Heart left ventricle (tissue), 16 donors: Measurements from ENCODE around the gene MRPL37. TPM values are rescaled to one million over a fixed set of nuclear protein-coding genes. Genes with fewer than 3 reads are reported as not detected.

Source experiments
- ATAC-seq, 4 donors: fragments of 200-7000 bp; cut with Tn5 transposase; one replicate each; pipeline ENCODE4 v1.9.1; 2020 to 2022; ENCODE audit warnings: moderate library complexity in 4 of 4, mild to moderate bottlenecking in 3 of 4, moderate number of reproducible peaks in 1 of 4
- DNase-seq, 5 donors: peaks; one replicate each; pipeline ENCODE4 v3.0.0-alpha.2; 2020
- H3K27ac ChIP-seq, 12 donors: fragments of 200-600 bp; sonication (generic) in 4 of 12; one replicate each; pipeline versions ENCODE4 v1.5.0 to v1.8.0; 2016 to 2022; ENCODE audit warnings: mild to moderate bottlenecking in 2 of 12
- H3K27me3 ChIP-seq, 9 donors: fragments of 200-600 bp; sonication (generic) in 2 of 9; one replicate each; pipeline versions ENCODE4 v1.5.1 to v1.8.0; 2016 to 2022; ENCODE audit warnings: mild to moderate bottlenecking in 3 of 9
- H3K36me3 ChIP-seq, 9 donors: fragments of 200-600 bp; sonication (generic) in 2 of 9; one replicate each; pipeline versions ENCODE4 v1.5.0 to v1.8.0; 2018 to 2022; ENCODE audit warnings: mild to moderate bottlenecking in 2 of 9
- H3K4me1 ChIP-seq, 12 donors: fragments of 200-600 bp; sonication (generic) in 4 of 12; one replicate each; pipeline versions ENCODE4 v1.5.0 to v1.8.0; 2016 to 2022; ENCODE audit warnings: mild to moderate bottlenecking in 3 of 12
- H3K4me3 ChIP-seq, 12 donors: fragments of 200-600 bp; sonication (generic) in 4 of 12; one replicate each; pipeline versions ENCODE4 v1.5.0 to v1.8.0; 2017 to 2022; ENCODE audit warnings: mild to moderate bottlenecking in 9 of 12, moderate library complexity in 4 of 12
- H3K9me3 ChIP-seq, 12 donors: fragments of 200-600 bp; sonication (generic) in 4 of 12; one replicate each; pipeline versions ENCODE4 v1.5.0 to v1.8.0; 2016 to 2022; ENCODE audit warnings: mild to moderate bottlenecking in 1 of 12
- CTCF ChIP-seq, 12 donors: fragments of 200-600 bp; sonication (generic) in 4 of 12; IDR thresholded peaks; one replicate each; pipeline versions ENCODE4 v1.5.0 to v1.8.0; 2018 to 2022; ENCODE audit warnings: antibody characterized with exemption in 12 of 12, mild to moderate bottlenecking in 5 of 12
- POLR2A ChIP-seq, 2 donors: fragments of 450-650 bp; IDR thresholded peaks; one replicate each; pipeline ENCODE4 v1.6.1; 2017; ENCODE audit warnings: antibody characterized with exemption in 2 of 2, mild to moderate bottlenecking in 2 of 2, moderate library complexity in 2 of 2
- WGBS, 4 donors: extraction: QIAGEN DNeasy Blood & Tissue Kit in 2 of 4; methylation state at CpG; one replicate each; pipeline versions ENCODE4 v1.1.5 to v1.1.7; 2013 to 2018; 5-methylcytosine and 5-hydroxymethylcytosine counted together
- intact Hi-C, 10 donors: fragments of 100-400 bp; cut with DNase I; formaldehyde crosslinking; loops; one replicate each; pipeline versions ENCODE4 v1.11.1 to v1.14.2; 2022
- polyA plus RNA-seq, 2 donors: library from polyadenylated mRNA; stranded (reverse); fragments of 200-250 nt; gene quantifications; one replicate each; pipeline ENCODE4 v1.2.3, GENCODE V29; 2013
- total RNA-seq, 9 donors: library from RNA; depleted of rRNA in 2 of 9; stranded (reverse); fragments of >200 nt in 2 of 9; fragmentation: NEBNext Ultra II Directional in 3 of 9; extraction: Animal tissue kit (Norgen Biotek cat#: 25700) in 3 of 9; gene quantifications; one replicate each; pipeline versions ENCODE4 v1.1.0 to v1.2.4, GENCODE V29; 2016 to 2023
- donor health status: ischemic (EF 13 %, LVEDD 7.1; RV severe dilation, severe dysfunction).
- donor health status: healthy with polysubstance abuse.
- donor health status: DM: no; HTN: yes; CAD: no.
- donor health status: DM: no; HTN: no; CAD: no.
- donor health status: ischemic (EF 25% LVEDD 6.9; RV normal size, moderate dysfunction).
- donor health status: ischemic (EF 25% LVEDD 5.7; RV mildly dilated, moderate dysfunction).
- donor health status: healthy.
- donor health status: DM: yes; HTN: yes; CAD: no.
- donor health status: ischemic (EF 35%, LVEDD 5.7; RV mildly dilated, moderate dysfunction).
- donor health status: nonischemic (EF 11% LVEDD 7.7; RV severe dilation, severe dysfunction).
- donor health status: DM: yes; HTN: yes; CAD: no.
- donor health status: PGD.
- donor health status: ischemic (EF 29% LVEDD 5.4; RV normal size, mild dysfunction).
- donor health status: nonischemic (EF 23%, LVEDD 6.1; RV moderate dilation, normal function).

The MRPL37 gene
- total and polyA plus RNA-seq, 11 donors = 46.7 to 122 (median 84.6) TPM

- Histone ChIP-seq H3K4me3 (no peak overlapping the region), H3K9me3 (no peaks in the 10 kb centered on the region), H3K27me3 (no peaks in the 10 kb centered on the region), H3K27ac (no peak overlapping the region), H3K36me3 (peaks cover 0 to 14% (median 0%) of the 10 kb centered on the region in 9 donors), H3K4me1 (peaks cover 0 to 13% (median 6%) of the 10 kb centered on the region in 12 donors)
- ATAC-seq (no peak), DNase-seq (no peak)
- WGBS, 4 donors = 95 to 98% (median 97%) methylated on average over 23 of the region's 23 CpGs
- intact Hi-C loops = no loop called here
- TF ChIP-seq POLR2A (IDR thresholded peaks at IDR 0.05) = no peak
- no peak for TF ChIP-seq CTCF (IDR thresholded peaks at IDR 0.05)
These were observed 57.9 kb downstream of the MRPL37 start for GRCh38 chr1:54257876-54258275.

GRCh38 chr1:54259546-54260140 is 59.7 kb downstream of the MRPL37 start:
- WGBS, 4 donors = 95 to 96% (median 95%) methylated on average over 13 to 16 of the region's 16 CpGs
- TF ChIP-seq CTCF (IDR thresholded peaks at IDR 0.05) (no peak), POLR2A (IDR thresholded peaks at IDR 0.05) (no peak)
- ATAC-seq = no peak

GRCh38 chr1:54260810-54261209 is 60.8 kb downstream of the MRPL37 start:
- 83 to 92% (median 88%) methylated on average over 10 of the region's 10 CpGs for WGBS, 4 donors
- H3K36me3 ChIP-seq = peaks cover 0 to 8% (median 0%) of the 10 kb centered on the region in 9 donors
- H3K27me3 ChIP-seq = no peaks in the 10 kb centered on the region
- intact Hi-C loops = no loop called here
- DNase-seq = no peak
- H3K4me1 ChIP-seq = peaks cover 0 to 13% (median 0%) of the 10 kb centered on the region in 12 donors
- H3K9me3 ChIP-seq = no peaks in the 10 kb centered on the region
- H3K4me3 ChIP-seq = no peak overlapping the region
- H3K27ac ChIP-seq = no peak overlapping the region
- no peak for TF ChIP-seq POLR2A (IDR thresholded peaks at IDR 0.05)
- no peak for TF ChIP-seq CTCF (IDR thresholded peaks at IDR 0.05)
- no peak for ATAC-seq

More at GRCh38 chr1:54259546-54260140, 59.7 kb downstream of the MRPL37 start:
- Histone ChIP-seq H3K4me1 (peaks cover 0 to 13% (median 0%) of the 10 kb centered on the region in 12 donors), H3K9me3 (no peaks in the 10 kb centered on the region), H3K36me3 (peaks cover 0 to 14% (median 0%) of the 10 kb centered on the region in 9 donors), H3K4me3 (no peak overlapping the region), H3K27me3 (no peaks in the 10 kb centered on the region), H3K27ac (no peak overlapping the region)
- DNase-seq = no peak
- intact Hi-C loops = no loop called here

GRCh38 chr1:54262244-54262643 is 62.3 kb downstream of the MRPL37 start:
- H3K4me3 ChIP-seq = no peak overlapping the region
- 93 to 100% (median 96%) methylated on average over 7 of the region's 7 CpGs for WGBS, 4 donors
- no peak for TF ChIP-seq POLR2A (IDR thresholded peaks at IDR 0.05)
- TF ChIP-seq CTCF (IDR thresholded peaks at IDR 0.05) = no peak
- no peaks in the 10 kb centered on the region for H3K27me3 ChIP-seq
- peaks cover 0 to 4% (median 0%) of the 10 kb centered on the region in 9 donors for H3K36me3 ChIP-seq
- intact Hi-C loops = no loop called here
- no peak overlapping the region for H3K27ac ChIP-seq
- DNase-seq (no peak), ATAC-seq (no peak)
- H3K9me3 ChIP-seq = no peaks in the 10 kb centered on the region
- peaks cover 0 to 18% (median 2%) of the 10 kb centered on the region in 12 donors for H3K4me1 ChIP-seq
